Stomach smooth muscle (tissue), 2 donors: Measurements from ENCODE around the gene EDDM3A.
"Not testable (repeated sequence)": the region's sequence is repeated elsewhere in the genome, so short reads cannot be mapped to it uniquely, and the experiment has no call there.

Source experiments
- H3K27ac ChIP-seq: one replicate; pipeline ENCODE4 v1.7.0; 2013; ENCODE audit warnings: mild to moderate bottlenecking, low read length, inconsistent platforms
- H3K27me3 ChIP-seq, 2 donors: one replicate each; pipeline ENCODE4 v1.7.0; 2013; ENCODE audit warnings: low read length in 2 of 2; ENCODE audit not compliant: insufficient read depth in 2 of 2, control insufficient read depth in 1 of 2
- H3K36me3 ChIP-seq, 2 donors: one replicate each; pipeline ENCODE4 v1.7.0; 2013; ENCODE audit warnings: low read length in 2 of 2; ENCODE audit not compliant: control insufficient read depth in 2 of 2, insufficient read depth in 2 of 2
- H3K4me1 ChIP-seq: one replicate; pipeline ENCODE4 v1.7.0; 2013; ENCODE audit warnings: low read length; ENCODE audit not compliant: control insufficient read depth, insufficient read depth
- H3K4me3 ChIP-seq, 2 donors: one replicate each; pipeline ENCODE4 v1.7.0; 2013; ENCODE audit warnings: low read length in 2 of 2
- H3K9ac ChIP-seq, 2 donors: one replicate each; pipeline ENCODE4 v1.7.0; 2013; ENCODE audit warnings: low read length in 2 of 2, mild to moderate bottlenecking in 1 of 2
- H3K9me3 ChIP-seq, 2 donors: one replicate each; pipeline ENCODE4 v1.7.0; 2013; ENCODE audit warnings: low read length in 2 of 2; ENCODE audit not compliant: control insufficient read depth in 2 of 2
- donor health status: healthy.
- donor health status: Pancreatic carcinoma.

EDDM3A gene

GRCh38 chr14:20732979-20733635 lies 12.6 kb upstream of the EDDM3A start:
- H3K9ac ChIP-seq: no peak overlapping the region
- no peaks in the 10 kb centered on the region for H3K9me3 ChIP-seq
- no peaks in the 10 kb centered on the region for H3K27me3 ChIP-seq
- H3K36me3 ChIP-seq: no peaks in the 10 kb centered on the region
- H3K4me1 ChIP-seq: no peaks in the 10 kb centered on the region
- H3K27ac ChIP-seq: no peak overlapping the region
- H3K4me3 ChIP-seq: no peak overlapping the region

GRCh38 chr14:20733684-20734429 lies 11.8 kb upstream of the EDDM3A start:
- Histone ChIP-seq H3K36me3 (no peaks in the 10 kb centered on the region), H3K4me3 (no peak overlapping the region), H3K27me3 (no peaks in the 10 kb centered on the region), H3K4me1 (no peaks in the 10 kb centered on the region), H3K9ac (no peak overlapping the region), H3K27ac (no peak overlapping the region), H3K9me3 (no peaks in the 10 kb centered on the region)

GRCh38 chr14:20734430-20734806 lies 11.3 kb upstream of the EDDM3A start:
- no peaks in the 10 kb centered on the region for H3K4me1 ChIP-seq
- no peak overlapping the region for H3K4me3 ChIP-seq
- no peaks in the 10 kb centered on the region for H3K27me3 ChIP-seq
- no peak overlapping the region for H3K9ac ChIP-seq
- H3K36me3 ChIP-seq: no peaks in the 10 kb centered on the region
- H3K9me3 ChIP-seq: no peaks in the 10 kb centered on the region
- no peak overlapping the region for H3K27ac ChIP-seq

DNA sequence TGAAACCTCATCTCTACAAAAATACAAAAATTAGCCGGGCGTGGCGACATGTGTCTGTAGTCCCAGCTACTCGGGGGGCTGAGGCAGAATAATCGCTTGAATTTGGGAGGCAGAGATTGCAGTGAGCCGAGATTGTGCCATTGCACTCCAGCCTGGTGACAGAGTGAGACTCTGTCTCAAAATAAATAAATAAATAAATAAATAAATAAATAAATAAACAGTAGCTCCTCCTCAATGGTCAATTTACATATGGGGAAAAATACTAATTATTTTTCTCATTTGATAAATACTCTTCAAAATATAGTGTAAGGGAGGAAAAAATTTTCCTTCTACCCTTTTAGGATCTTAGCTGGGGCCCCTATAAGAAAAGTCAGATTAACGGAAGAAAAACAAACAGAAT lies 7.4 kb upstream of the EDDM3A start:
- H3K4me1 ChIP-seq, H3K9ac ChIP-seq, H3K36me3 ChIP-seq, H3K9me3 ChIP-seq, H3K4me3 ChIP-seq, H3K27ac ChIP-seq, H3K27me3 ChIP-seq: not testable (repeated sequence)

- no peaks in the 10 kb centered on the region for H3K27me3 ChIP-seq
- H3K9me3 ChIP-seq: no peaks in the 10 kb centered on the region
- H3K4me1 ChIP-seq: no peaks in the 10 kb centered on the region
- H3K36me3 ChIP-seq: no peaks in the 10 kb centered on the region
- no peak overlapping the region for H3K9ac ChIP-seq
- H3K27ac ChIP-seq: no peak overlapping the region
- H3K4me3 ChIP-seq: no peak overlapping the region
Measured at GRCh38 chr14:20742132-20742531, 3.6 kb upstream of the EDDM3A start.

DNA sequence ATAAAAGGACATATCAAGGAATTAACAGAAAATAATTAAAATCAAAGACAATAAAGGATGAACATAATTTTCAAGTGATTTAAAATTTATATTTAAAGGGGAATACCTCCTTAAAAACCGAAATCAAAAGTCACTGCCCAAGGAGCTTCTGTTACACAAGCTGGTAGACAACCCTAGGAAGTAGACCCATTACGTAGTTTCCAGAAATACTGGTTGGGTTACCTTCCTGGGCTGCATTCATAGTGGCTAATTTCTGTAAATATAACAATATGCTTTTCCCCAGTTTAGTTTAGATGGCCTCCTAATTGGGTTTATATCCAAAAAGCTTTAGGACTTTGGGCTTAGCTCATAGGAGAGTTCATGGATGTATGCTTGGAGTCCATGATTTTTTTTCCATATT lies 2.1 kb upstream of the EDDM3A start:
- Histone ChIP-seq H3K4me1 (no peaks in the 10 kb centered on the region), H3K4me3 (no peak overlapping the region), H3K9me3 (no peaks in the 10 kb centered on the region), H3K27ac (no peak overlapping the region), H3K9ac (no peak overlapping the region), H3K36me3 (no peaks in the 10 kb centered on the region), H3K27me3 (no peaks in the 10 kb centered on the region)

DNA sequence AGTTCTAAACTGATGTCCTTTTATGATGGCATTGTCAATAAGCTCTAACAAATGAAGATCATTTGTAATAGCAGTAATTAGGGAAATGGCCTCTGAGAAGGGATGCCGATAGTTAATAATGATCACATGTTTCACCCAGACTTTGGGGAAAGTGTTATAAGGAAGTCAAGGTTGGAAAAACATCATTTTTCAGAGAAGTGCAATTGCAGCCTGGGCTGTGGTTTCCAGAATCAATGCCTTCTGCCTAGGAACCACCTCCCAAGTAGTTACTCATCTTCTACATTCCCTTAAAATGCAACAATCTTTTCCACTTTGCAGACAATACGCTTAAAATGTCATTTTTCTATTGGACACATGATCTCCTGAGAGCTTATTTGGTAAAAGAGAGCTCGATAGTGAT lies 879 bp downstream of the EDDM3A start:
- Histone ChIP-seq H3K27ac (no peak overlapping the region), H3K9me3 (no peaks in the 10 kb centered on the region), H3K4me1 (no peaks in the 10 kb centered on the region), H3K27me3 (no peaks in the 10 kb centered on the region), H3K4me3 (no peak overlapping the region), H3K36me3 (no peaks in the 10 kb centered on the region), H3K9ac (no peak overlapping the region)

DNA sequence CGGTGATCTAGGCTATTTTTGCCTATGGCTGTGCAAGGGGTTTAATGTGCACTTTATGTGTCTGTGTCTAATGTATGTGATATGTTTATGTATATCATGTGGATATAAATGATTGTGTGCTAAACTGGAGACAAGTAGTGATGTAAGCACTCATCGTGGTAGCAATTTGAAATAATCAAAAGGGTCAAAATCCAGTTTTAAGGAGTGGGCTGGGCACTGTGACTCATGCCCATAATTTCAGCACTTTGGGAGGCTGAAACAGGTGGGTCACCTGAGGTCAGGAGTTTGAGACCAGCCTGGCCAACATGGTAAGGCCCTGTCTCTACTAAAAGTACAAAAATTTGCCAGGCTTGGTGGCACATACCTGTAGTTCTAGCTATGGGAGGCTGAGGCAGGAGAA lies 2.8 kb downstream of the EDDM3A start:
- H3K27ac ChIP-seq: no peak overlapping the region
- H3K27me3 ChIP-seq: no peaks in the 10 kb centered on the region
- peaks cover 9% of the 10 kb centered on the region in 2 donors for H3K9me3 ChIP-seq
- H3K4me3 ChIP-seq: no peak overlapping the region
- no peak overlapping the region for H3K9ac ChIP-seq
- no peaks in the 10 kb centered on the region for H3K4me1 ChIP-seq
- no peaks in the 10 kb centered on the region for H3K36me3 ChIP-seq

DNA sequence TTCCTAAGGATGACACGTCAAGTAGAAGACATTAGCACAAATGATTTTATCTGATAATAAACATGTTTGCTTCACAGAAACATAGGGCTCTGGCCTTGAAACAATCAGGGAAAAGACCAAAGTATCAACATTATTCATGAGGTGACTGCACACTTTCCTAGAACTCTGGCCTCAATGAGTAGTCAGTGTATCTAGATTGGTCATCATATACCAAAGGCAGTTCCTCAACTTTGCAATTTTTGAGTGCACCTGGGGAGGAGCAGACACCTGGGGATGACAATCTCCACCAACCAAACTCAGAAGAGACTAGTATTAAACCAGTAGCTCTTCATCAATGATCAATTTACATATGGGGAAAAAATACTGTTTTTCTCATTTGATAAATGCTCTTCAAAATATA lies 4.5 kb downstream of the EDDM3A start:
- no peaks in the 10 kb centered on the region for H3K4me1 ChIP-seq

GRCh38 chr14:20751963-20752562 lies 6.4 kb downstream of the EDDM3A start:
- Histone ChIP-seq H3K36me3 (no peaks in the 10 kb centered on the region), H3K27ac (no peak overlapping the region), H3K4me1 (no peaks in the 10 kb centered on the region), H3K9ac (no peak overlapping the region), H3K27me3 (no peaks in the 10 kb centered on the region), H3K4me3 (no peak overlapping the region), H3K9me3 (peaks cover 9 to 12% of the 10 kb centered on the region in 2 donors)

More for the DNA sequence above, 4.5 kb downstream of the EDDM3A start:
- Histone ChIP-seq H3K4me3 (no peak overlapping the region), H3K27ac (no peak overlapping the region), H3K36me3 (no peaks in the 10 kb centered on the region), H3K9ac (no peak overlapping the region), H3K27me3 (no peaks in the 10 kb centered on the region), H3K9me3 (peaks cover 9% of the 10 kb centered on the region in 2 donors)

DNA sequence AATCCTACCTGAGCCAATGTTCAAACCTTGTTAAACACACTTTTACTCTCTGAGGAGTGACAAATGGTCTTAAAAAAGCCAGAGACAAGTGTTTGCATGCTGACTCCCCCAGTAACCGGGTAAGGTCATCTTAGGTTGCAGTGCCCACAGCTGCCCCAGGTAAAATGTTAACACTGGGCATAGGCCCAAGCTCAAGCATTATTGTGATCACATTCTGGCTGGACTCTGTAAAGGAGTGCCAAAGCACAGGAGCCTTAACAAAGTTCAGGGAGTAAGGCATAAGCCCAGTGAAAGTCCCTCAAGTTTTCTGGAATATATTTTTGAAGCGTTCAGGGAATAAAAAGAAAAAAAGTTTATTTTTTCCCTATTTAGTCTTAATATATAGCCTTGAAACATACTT lies 8.6 kb downstream of the EDDM3A start:
- Histone ChIP-seq H3K4me1 (no peaks in the 10 kb centered on the region), H3K9me3 (peaks cover 9 to 12% of the 10 kb centered on the region in 2 donors), H3K4me3 (no peak overlapping the region), H3K9ac (no peak overlapping the region), H3K27ac (no peak overlapping the region), H3K36me3 (no peaks in the 10 kb centered on the region), H3K27me3 (no peaks in the 10 kb centered on the region)
